ENCODE measurements around the gene MEGF6. TPM values are rescaled to one million over a fixed set of nuclear protein-coding genes. Genes with fewer than 3 reads are reported as not detected.

MEGF6 gene
- total RNA-seq, 6 experiments from 2014 or later, result 20.3 to 39.2 (median 23.0) TPM

- Mint-ChIP-seq H3K4me1 (ENCODE audit: low read depth) (peaks cover 25% of the 10 kb centered on the region), H3K4me3 (no peak overlapping the region), H3K9me3 (no peaks in the 10 kb centered on the region), H3K27me3 (ENCODE audit: insufficient read depth) (no peaks in the 10 kb centered on the region; the same call in 1 of the 2 replicates), H3K27ac (peak overlapping the region; percentile 40), H3K36me3 (ENCODE audit: low read depth) (no peaks in the 10 kb centered on the region)
- no peak for TF ChIP-seq CTCF (IDR thresholded peaks at IDR 0.05)
- no peak for DNase-seq
Measured at GRCh38 chr1:3540876-3541275, 70.4 kb downstream of the MEGF6 start.

- no peak for DNase-seq
- no peaks in the 10 kb centered on the region; the same call in 1 of the 2 replicates for H3K27me3 Mint-ChIP-seq (ENCODE audit: insufficient read depth)
Measured at GRCh38 chr1:3539707-3540425, 71.4 kb downstream of the MEGF6 start.

GRCh38 chr1:3537359-3537758 lies 73.9 kb downstream of the MEGF6 start:
- H3K27ac Mint-ChIP-seq, result no peak overlapping the region
- TF ChIP-seq CTCF (IDR thresholded peaks at IDR 0.05), result no peak
- no peak overlapping the region for H3K4me3 Mint-ChIP-seq
- H3K27me3 Mint-ChIP-seq (ENCODE audit: insufficient read depth), result no peaks in the 10 kb centered on the region; the same call in 1 of the 2 replicates
- H3K36me3 Mint-ChIP-seq (ENCODE audit: low read depth), result no peaks in the 10 kb centered on the region
- H3K4me1 Mint-ChIP-seq (ENCODE audit: low read depth), result peaks cover 10% of the 10 kb centered on the region; the same call in 1 of the 2 replicates
- H3K9me3 Mint-ChIP-seq, result no peaks in the 10 kb centered on the region
- DNase-seq, result no peak

More at GRCh38 chr1:3539707-3540425, 71.4 kb downstream of the MEGF6 start:
- Mint-ChIP-seq H3K4me3 (no peak overlapping the region), H3K27ac (peak overlapping the region; percentile 40; the same call in 1 of the 2 replicates), H3K9me3 (no peaks in the 10 kb centered on the region), H3K4me1 (ENCODE audit: low read depth) (peaks cover 22% of the 10 kb centered on the region), H3K36me3 (ENCODE audit: low read depth) (no peaks in the 10 kb centered on the region)
- no peak for TF ChIP-seq CTCF (IDR thresholded peaks at IDR 0.05)

GRCh38 chr1:3536420-3537195 lies 74.7 kb downstream of the MEGF6 start:
- Mint-ChIP-seq H3K27me3 (ENCODE audit: insufficient read depth) (no peaks in the 10 kb centered on the region; the same call in 1 of the 2 replicates), H3K27ac (no peak overlapping the region), H3K9me3 (no peaks in the 10 kb centered on the region), H3K4me1 (ENCODE audit: low read depth) (peaks cover 7% of the 10 kb centered on the region), H3K36me3 (ENCODE audit: low read depth) (no peaks in the 10 kb centered on the region), H3K4me3 (no peak overlapping the region)
- DNase-seq, result no peak
- TF ChIP-seq CTCF (IDR thresholded peaks at IDR 0.05), result no peak

GRCh38 chr1:3535732-3536131 lies 75.6 kb downstream of the MEGF6 start:
- Mint-ChIP-seq H3K27me3 (ENCODE audit: insufficient read depth) (no peaks in the 10 kb centered on the region; the same call in 1 of the 2 replicates), H3K4me3 (no peak overlapping the region)
- no peak for DNase-seq

More at GRCh38 chr1:3535732-3536131, 75.6 kb downstream of the MEGF6 start:
- Mint-ChIP-seq H3K27ac (no peak overlapping the region), H3K36me3 (ENCODE audit: low read depth) (no peaks in the 10 kb centered on the region), H3K9me3 (no peaks in the 10 kb centered on the region), H3K4me1 (ENCODE audit: low read depth) (peaks cover 11% of the 10 kb centered on the region)
- no peak for TF ChIP-seq CTCF (IDR thresholded peaks at IDR 0.05)

All from HFFc6 (cell line).